ENCODE data around the gene ERC2.
"Not testable (repeated sequence)": the region's sequence is repeated elsewhere in the genome, so short reads cannot be mapped to it uniquely, and the experiment has no call there.

Gene ERC2

GRCh38 chr3:56053727-56054126, 414.5 kb downstream of the ERC2 start:
- no peak for DNase-seq

GRCh38 chr3:56052188-56052587, 416.1 kb downstream of the ERC2 start:
- no peak for DNase-seq

GRCh38 chr3:56051052-56051451, 417.2 kb downstream of the ERC2 start:
- DNase-seq: no peak

- no peak for DNase-seq
Measured at GRCh38 chr3:56048946-56049345, 419.3 kb downstream of the ERC2 start.

- DNase-seq: no peak
Measured at GRCh38 chr3:56048331-56048730, 419.9 kb downstream of the ERC2 start.

GRCh38 chr3:56042326-56042951, 425.8 kb downstream of the ERC2 start:
- no peak for DNase-seq

GRCh38 chr3:56025326-56025725, 442.9 kb downstream of the ERC2 start:
- DNase-seq: no peak

- DNase-seq: no peak
Measured at GRCh38 chr3:56023546-56023945, 444.7 kb downstream of the ERC2 start.

- no peak for DNase-seq
Measured at GRCh38 chr3:56022619-56023018, 445.6 kb downstream of the ERC2 start.

GRCh38 chr3:56019490-56020146, 448.6 kb downstream of the ERC2 start:
- DNase-seq: no peak

- DNase-seq: not testable (repeated sequence)
Measured at GRCh38 chr3:56015374-56015773, 452.9 kb downstream of the ERC2 start.

GRCh38 chr3:56012721-56013120, 455.5 kb downstream of the ERC2 start:
- DNase-seq: no peak

- DNase-seq: no peak
Measured at GRCh38 chr3:56005196-56005805, 463.0 kb downstream of the ERC2 start.

GRCh38 chr3:56003129-56003528, 465.1 kb downstream of the ERC2 start:
- DNase-seq: no peak

GRCh38 chr3:56001991-56002390, 466.3 kb downstream of the ERC2 start:
- no peak for DNase-seq

- no peak for DNase-seq
Measured at GRCh38 chr3:56001537-56001936, 466.7 kb downstream of the ERC2 start.

- DNase-seq: no peak
Measured at GRCh38 chr3:55989366-55989765, 478.9 kb downstream of the ERC2 start.

GRCh38 chr3:55988905-55989304, 479.4 kb downstream of the ERC2 start:
- DNase-seq: no peak

- no peak for DNase-seq
Measured at GRCh38 chr3:55984626-55985025, 483.6 kb downstream of the ERC2 start.

- DNase-seq: no peak
Measured at GRCh38 chr3:55978953-55979352, 489.3 kb downstream of the ERC2 start.

GRCh38 chr3:55974421-55975165, 493.7 kb downstream of the ERC2 start:
- no peak for DNase-seq

- DNase-seq: no peak
Measured at GRCh38 chr3:55969634-55970033, 498.6 kb downstream of the ERC2 start.

GRCh38 chr3:55968331-55968730, 499.9 kb downstream of the ERC2 start:
- no peak for DNase-seq

GRCh38 chr3:55966566-55966965, 501.7 kb downstream of the ERC2 start:
- no peak for DNase-seq

All from NCI-H774 (cell line).